HG02885 (cell line): ENCODE data around the gene INTS12.

ENCODE experiments used
- ATAC-seq: cut with Tn5 transposase; IDR thresholded peaks from one replicate; pipeline ENCODE4 v1.9.1; 2021; ENCODE audit warnings: mild to moderate bottlenecking; ENCODE audit not compliant: unreplicated experiment, poor library complexity

The INTS12 gene

GRCh38 chr4:105634402-105635080 lies 73.9 kb downstream of the INTS12 start:
- ATAC-seq = peak; percentile 34

DNA sequence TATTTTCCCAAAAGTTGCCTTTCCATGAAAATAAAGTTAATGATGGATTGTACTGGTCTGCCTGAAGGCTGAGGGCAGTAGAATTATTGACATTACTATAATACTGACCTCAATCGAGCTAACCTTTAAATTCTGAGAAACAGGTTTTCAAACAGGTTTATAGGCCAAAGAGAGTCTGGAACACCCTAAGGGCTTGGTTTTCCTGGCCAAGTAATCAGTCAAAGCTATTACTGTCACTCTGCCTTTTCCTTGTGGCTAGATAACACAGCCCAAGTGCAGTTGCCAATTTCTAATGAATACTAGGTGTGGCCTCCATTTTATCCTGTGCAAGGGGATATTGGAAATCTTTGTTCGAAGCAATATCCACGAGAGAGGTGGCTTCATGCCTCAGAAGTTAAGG lies 75.2 kb downstream of the INTS12 start:
- ATAC-seq = no peak
